Naive thymus-derived CD8-positive, alpha-beta T cell (primary cell): ENCODE results near the gene SLC3A2. TPM values are rescaled to one million over a fixed set of nuclear protein-coding genes. Genes with fewer than 3 reads are reported as not detected.
"Not testable (repeated sequence)": the region's sequence is repeated elsewhere in the genome, so short reads cannot be mapped to it uniquely, and the experiment has no call there.

Source experiments
- ATAC-seq, 2 donors: fragments of 150-1000 bp; cut with Tn5 transposase in 1 of 2; sonication (Bioruptor Pico), chemical (Tn5 transposase) in 1 of 2; 1 replicate in 1 of 2; 2 replicates in 1 of 2; pipeline ENCODE4 v1.10.0; 2021; ENCODE audit warnings: mild to moderate bottlenecking in 2 of 2, moderate library complexity in 2 of 2
- POLR2A ChIA-PET: fragments of 350-600 bp; sonication (Branson Sonifier 250); formaldehyde crosslinking; loops from one replicate; lab custom pipeline; 2021; ENCODE audit warnings: antibody characterized with exemption; lab: Charles Lee
- DNase-seq, 10 donors: peaks; one replicate each; pipeline versions ENCODE4 v3.0.0 to v3.0.0-alpha.2; 2020 to 2022
- H3K27ac Mint-ChIP-seq, 10 donors: one replicate each; pipeline ENCODE4 v1.8.0; 2020 to 2022; ENCODE audit warnings: mild to moderate bottlenecking in 10 of 10, mixed read lengths in 10 of 10, moderate library complexity in 4 of 10, inconsistent platforms in 1 of 10
- H3K27me3 Mint-ChIP-seq, 5 donors: one replicate each; pipeline ENCODE4 v1.8.0; 2021 to 2022; ENCODE audit warnings: mixed read lengths in 5 of 5
- H3K36me3 Mint-ChIP-seq, 3 donors: one replicate each; pipeline ENCODE4 v1.8.0; 2020 to 2022; ENCODE audit warnings: mixed read lengths in 3 of 3, mild to moderate bottlenecking in 2 of 3, inconsistent platforms in 1 of 3
- H3K4me1 Mint-ChIP-seq, 4 donors: one replicate each; pipeline ENCODE4 v1.8.0; 2021 to 2022; ENCODE audit warnings: mixed read lengths in 4 of 4
- H3K4me3 Mint-ChIP-seq, 10 donors: one replicate each; pipeline ENCODE4 v1.8.0; 2020 to 2022; ENCODE audit warnings: mild to moderate bottlenecking in 10 of 10, mixed read lengths in 10 of 10, moderate library complexity in 6 of 10, inconsistent platforms in 1 of 10
- H3K9me3 Mint-ChIP-seq, 9 donors: one replicate each; pipeline ENCODE4 v1.8.0; 2020 to 2022; ENCODE audit warnings: mixed read lengths in 9 of 9, mild to moderate bottlenecking in 3 of 9, inconsistent platforms in 1 of 9, moderate library complexity in 1 of 9
- polyA plus RNA-seq, 3 donors: library from polyadenylated mRNA; unstranded; fragments of 300-500 nt; fragmentation: Illumina TruSeq; gene quantifications; one replicate each; pipeline ENCODE4 v1.2.3, GENCODE V29; 2021
- total RNA-seq, 8 experiments: library from RNA in 2 of 8; stranded (reverse) in 2 of 8; gene quantifications; one replicate each; pipeline ENCODE4 v1.2.3 and lab custom pipeline; 2021 to 2026

SLC3A2 gene
- total and polyA plus RNA-seq, 5 experiments from 2014 or later = 119 to 353 (median 164) TPM

- no peak overlapping the region for H3K4me3 Mint-ChIP-seq
- no peak overlapping the region for H3K27ac Mint-ChIP-seq
- POLR2A ChIA-PET = interaction anchor here (0.7 to 10.0 kb wide), 34 partner anchors 10 to 1476 kb away, joined by 3 to 479 read pairs (median 8); partner anchors contain the start of genes BSCL2, C11orf98, CPSF7 and CSKMT
- H3K27me3 Mint-ChIP-seq = no peaks in the 10 kb centered on the region
- peaks cover 0 to 8% (median 3%) of the 10 kb centered on the region in 3 donors for H3K36me3 Mint-ChIP-seq
- peak in 6 of 10 donors; percentile 20 to 50 (median 35) for DNase-seq
- H3K9me3 Mint-ChIP-seq = no peaks in the 10 kb centered on the region
- peaks cover 14 to 28% (median 23%) of the 10 kb centered on the region in 4 donors for H3K4me1 Mint-ChIP-seq
- ATAC-seq = peak in 1 of 2 donors; percentile 2
Measured at GRCh38 chr11:62842171-62842741, 38.4 kb upstream of the SLC3A2 start.

- not testable (repeated sequence) for DNase-seq, H3K4me3 Mint-ChIP-seq, H3K27ac Mint-ChIP-seq, H3K27me3 Mint-ChIP-seq, H3K36me3 Mint-ChIP-seq, ATAC-seq, H3K9me3 Mint-ChIP-seq
- POLR2A ChIA-PET = interaction anchor here (0.7 to 10.0 kb wide), 18 partner anchors 10 to 1373 kb away, joined by 3 to 479 read pairs (median 8); partner anchors contain the start of genes BSCL2, C11orf98, CSKMT and GNG3
- H3K4me1 Mint-ChIP-seq = peaks cover 9 to 23% (median 19%) of the 10 kb centered on the region in 4 donors
Measured at GRCh38 chr11:62842891-62843290, 37.8 kb upstream of the SLC3A2 start.

GRCh38 chr11:62843466-62843865 is 37.2 kb upstream of the SLC3A2 start:
- Mint-ChIP-seq H3K9me3 (no peaks in the 10 kb centered on the region), H3K27ac (peak overlapping the region in 6 of 10 donors; percentile 34 to 82 (median 66)), H3K27me3 (no peaks in the 10 kb centered on the region), H3K36me3 (peaks cover 0 to 3% (median 3%) of the 10 kb centered on the region in 3 donors), H3K4me1 (peaks cover 9 to 22% (median 20%) of the 10 kb centered on the region in 4 donors), H3K4me3 (peak overlapping the region in 3 of 10 donors; percentile 30 to 45 (median 36))
- DNase-seq (no peak), ATAC-seq (no peak)
- POLR2A ChIA-PET = interaction anchor here (0.8 to 10.0 kb wide), 9 partner anchors 10 to 292 kb away, joined by 4 to 479 read pairs (median 13); partner anchors contain the start of genes C11orf98, CSKMT, HNRNPUL2 and SLC3A2

- DNase-seq (no peak), ATAC-seq (no peak)
- peak overlapping the region in 3 of 10 donors; percentile 34 to 56 (median 44) for H3K27ac Mint-ChIP-seq
- H3K9me3 Mint-ChIP-seq = no peaks in the 10 kb centered on the region
- POLR2A ChIA-PET = interaction anchor here (0.9 to 10.0 kb wide), 6 partner anchors 9 to 293 kb away, joined by 4 to 479 read pairs (median 9); partner anchors contain the start of genes C11orf98, CSKMT, HNRNPUL2 and SLC3A2
- peaks cover 0 to 3% (median 3%) of the 10 kb centered on the region in 3 donors for H3K36me3 Mint-ChIP-seq
- peaks cover 8 to 18% (median 15%) of the 10 kb centered on the region in 4 donors for H3K4me1 Mint-ChIP-seq
- no peaks in the 10 kb centered on the region for H3K27me3 Mint-ChIP-seq
- peak overlapping the region in 1 of 10 donors; percentile 54 for H3K4me3 Mint-ChIP-seq
Measured at GRCh38 chr11:62844154-62844553, 36.5 kb upstream of the SLC3A2 start.

- no peak for ATAC-seq
- Mint-ChIP-seq H3K27me3 (no peaks in the 10 kb centered on the region), H3K4me1 (peaks cover 1 to 20% (median 7%) of the 10 kb centered on the region in 4 donors), H3K27ac (peak overlapping the region in 4 of 10 donors; percentile 48 to 71 (median 59)), H3K4me3 (no peak overlapping the region), H3K36me3 (no peaks in the 10 kb centered on the region), H3K9me3 (no peaks in the 10 kb centered on the region)
- POLR2A ChIA-PET = interaction anchor here (1.9 to 10.0 kb wide), 2 partner anchors 7 to 35 kb away, joined by 7 to 479 read pairs; partner anchors contain the start of gene SLC3A2
- DNase-seq = no peak
Measured at GRCh38 chr11:62846177-62846576, 34.5 kb upstream of the SLC3A2 start.

- peak overlapping the region in 9 of 10 donors; percentile 44 to 77 (median 63) for H3K27ac Mint-ChIP-seq
- POLR2A ChIA-PET = interaction anchor here (1.0 to 10.6 kb wide), 5 partner anchors 4 to 256 kb away, joined by 3 to 479 read pairs (median 4); partner anchors contain the start of genes HNRNPUL2, SLC3A2, TUT1 and WDR74
- peaks cover 9 to 34% (median 21%) of the 10 kb centered on the region in 4 donors for H3K4me1 Mint-ChIP-seq
Measured at GRCh38 chr11:62847767-62848314, 32.9 kb upstream of the SLC3A2 start.

GRCh38 chr11:62850911-62851806 is 29.5 kb upstream of the SLC3A2 start:
- H3K27ac Mint-ChIP-seq = peak overlapping the region in 9 of 10 donors; percentile 13 to 88 (median 84)
- DNase-seq = no peak
- no peak for ATAC-seq
- POLR2A ChIA-PET = interaction anchor here (0.5 to 10.6 kb wide), 13 partner anchors 8 to 701 kb away, joined by 3 to 479 read pairs (median 5); partner anchors contain the start of genes C11orf98, CSKMT, HNRNPUL2 and SLC3A2
- peak overlapping the region in 6 of 10 donors; percentile 2 to 69 (median 38) for H3K4me3 Mint-ChIP-seq
- H3K4me1 Mint-ChIP-seq = peaks cover 30 to 59% (median 48%) of the 10 kb centered on the region in 4 donors
- peaks cover 0 to 4% (median 0%) of the 10 kb centered on the region in 5 donors for H3K27me3 Mint-ChIP-seq
- peaks cover 0 to 3% (median 0%) of the 10 kb centered on the region in 9 donors for H3K9me3 Mint-ChIP-seq
- peaks cover 13 to 42% (median 22%) of the 10 kb centered on the region in 3 donors for H3K36me3 Mint-ChIP-seq

More at GRCh38 chr11:62847767-62848314, 32.9 kb upstream of the SLC3A2 start:
- H3K27me3 Mint-ChIP-seq = no peaks in the 10 kb centered on the region
- H3K4me3 Mint-ChIP-seq = no peak overlapping the region
- H3K36me3 Mint-ChIP-seq = peaks cover 0 to 15% (median 2%) of the 10 kb centered on the region in 3 donors
- DNase-seq (no peak), ATAC-seq (no peak)
- H3K9me3 Mint-ChIP-seq = no peaks in the 10 kb centered on the region

GRCh38 chr11:62851807-62852522 is 28.7 kb upstream of the SLC3A2 start:
- POLR2A ChIA-PET = interaction anchor here (0.5 to 10.6 kb wide), 11 partner anchors 8 to 268 kb away, joined by 3 to 479 read pairs (median 4); partner anchors contain the start of genes SLC3A2, TAF6L, TMEM179B and WDR74
- H3K27ac Mint-ChIP-seq = peak overlapping the region; percentile 13 to 88 (median 81)
- H3K4me3 Mint-ChIP-seq = peak overlapping the region in 7 of 10 donors; percentile 2 to 69 (median 29)
- H3K36me3 Mint-ChIP-seq = peaks cover 13 to 42% (median 22%) of the 10 kb centered on the region in 3 donors
- DNase-seq = peak in 1 of 10 donors; percentile 26
- H3K9me3 Mint-ChIP-seq = peaks cover 0 to 3% (median 0%) of the 10 kb centered on the region in 9 donors
- ATAC-seq = no peak
- H3K4me1 Mint-ChIP-seq = peaks cover 30 to 62% (median 52%) of the 10 kb centered on the region in 4 donors
- peaks cover 0 to 4% (median 0%) of the 10 kb centered on the region in 5 donors for H3K27me3 Mint-ChIP-seq

- H3K36me3 Mint-ChIP-seq = peaks cover 13 to 42% (median 22%) of the 10 kb centered on the region in 3 donors
- H3K27me3 Mint-ChIP-seq = peaks cover 0 to 4% (median 0%) of the 10 kb centered on the region in 5 donors
- POLR2A ChIA-PET = interaction anchor here (0.5 to 10.6 kb wide), 6 partner anchors 9 to 99 kb away, joined by 3 to 479 read pairs (median 18); partner anchors contain the start of genes TEX54, TMEM179B, WDR74 and ZBTB3
- ATAC-seq = no peak
- H3K4me3 Mint-ChIP-seq = peak overlapping the region in 9 of 10 donors; percentile 95 to 99 (median 98)
- H3K4me1 Mint-ChIP-seq = peaks cover 29 to 65% (median 53%) of the 10 kb centered on the region in 4 donors
- DNase-seq = no peak
- H3K9me3 Mint-ChIP-seq = peaks cover 0 to 3% (median 0%) of the 10 kb centered on the region in 9 donors
- H3K27ac Mint-ChIP-seq = peak overlapping the region; percentile 37 to 98 (median 86)
Measured at GRCh38 chr11:62852523-62853188, 28.0 kb upstream of the SLC3A2 start.

- Mint-ChIP-seq H3K4me3 (peak overlapping the region; percentile 95 to 99 (median 98)), H3K4me1 (peaks cover 33 to 65% (median 53%) of the 10 kb centered on the region in 4 donors), H3K36me3 (peaks cover 13 to 42% (median 22%) of the 10 kb centered on the region in 3 donors), H3K9me3 (peaks cover 0 to 3% (median 0%) of the 10 kb centered on the region in 9 donors), H3K27ac (peak overlapping the region; percentile 79 to 98 (median 96)), H3K27me3 (peaks cover 0 to 4% (median 0%) of the 10 kb centered on the region in 5 donors)
- ATAC-seq = peak in 1 of 2 donors; percentile 15
- POLR2A ChIA-PET = interaction anchor here (0.8 to 10.6 kb wide), 16 partner anchors 10 to 252 kb away, joined by 3 to 479 read pairs (median 26); partner anchors contain the start of genes BSCL2, GNG3, HNRNPUL2 and LBHD1
- peak in 2 of 10 donors; percentile 27 to 29 for DNase-seq
Measured at GRCh38 chr11:62853279-62853965, 27.3 kb upstream of the SLC3A2 start.
